ENCODE measurements around the gene GIGYF2. TPM values are rescaled to one million over a fixed set of nuclear protein-coding genes. Genes with fewer than 3 reads are reported as not detected.

Gene GIGYF2
- total and polyA plus RNA-seq, 5 donors from 2014 or later, result 15.2 to 75.6 (median 19.3) TPM

DNA sequence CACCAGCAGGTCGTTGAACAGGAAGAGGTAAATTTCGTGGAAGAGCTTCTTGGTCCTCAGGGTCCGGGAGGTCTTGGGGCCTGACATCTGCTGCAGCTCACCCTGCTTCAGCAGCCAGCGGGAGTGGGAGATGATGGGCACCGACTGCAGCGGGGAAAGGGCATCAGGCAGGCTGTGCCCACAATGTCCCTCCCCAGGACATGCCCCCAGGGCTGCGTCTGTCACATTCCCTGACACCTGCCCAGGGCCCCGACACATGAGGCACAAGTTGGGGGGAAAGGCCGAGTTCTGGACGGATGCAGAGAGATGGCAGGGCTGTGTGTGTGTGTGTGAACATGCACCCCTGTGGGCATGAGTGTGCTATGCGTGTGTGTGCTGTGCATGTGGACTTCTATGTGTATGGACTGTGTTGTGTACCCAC lies 186.9 kb downstream of the GIGYF2 start:
- no peak overlapping the region for H3K27ac ChIP-seq (ENCODE audit: insufficient read depth, low read length, poor library complexity, severe bottlenecking)
- no peak for ATAC-seq (ENCODE audit: low read depth in 2 of 2)
- no peak for DNase-seq
- no peak overlapping the region for H3K27ac Mint-ChIP-seq
- no peaks in the 10 kb centered on the region for H3K27me3 ChIP-seq (ENCODE audit: control insufficient read depth, insufficient read depth, low read length)
- no peak overlapping the region for H3K4me3 ChIP-seq (ENCODE audit: low read depth, low read length)
- H3K36me3 ChIP-seq (ENCODE audit: control insufficient read depth, insufficient read depth, low read length), result no peaks in the 10 kb centered on the region
- H3K9me3 ChIP-seq (ENCODE audit: control insufficient read depth in 2 of 2, low read length in 2 of 2), result no peaks in the 10 kb centered on the region
- H3K4me3 Mint-ChIP-seq, result no peak overlapping the region
- peaks cover 5% of the 10 kb centered on the region for H3K27me3 Mint-ChIP-seq
- no peaks in the 10 kb centered on the region for H3K36me3 Mint-ChIP-seq
- no peaks in the 10 kb centered on the region for H3K9me3 Mint-ChIP-seq
- no peaks in the 10 kb centered on the region for H3K4me1 Mint-ChIP-seq
- H3K4me1 ChIP-seq (ENCODE audit: control insufficient read depth, insufficient read depth, low read length, poor library complexity, severe bottlenecking), result no peaks in the 10 kb centered on the region

DNA sequence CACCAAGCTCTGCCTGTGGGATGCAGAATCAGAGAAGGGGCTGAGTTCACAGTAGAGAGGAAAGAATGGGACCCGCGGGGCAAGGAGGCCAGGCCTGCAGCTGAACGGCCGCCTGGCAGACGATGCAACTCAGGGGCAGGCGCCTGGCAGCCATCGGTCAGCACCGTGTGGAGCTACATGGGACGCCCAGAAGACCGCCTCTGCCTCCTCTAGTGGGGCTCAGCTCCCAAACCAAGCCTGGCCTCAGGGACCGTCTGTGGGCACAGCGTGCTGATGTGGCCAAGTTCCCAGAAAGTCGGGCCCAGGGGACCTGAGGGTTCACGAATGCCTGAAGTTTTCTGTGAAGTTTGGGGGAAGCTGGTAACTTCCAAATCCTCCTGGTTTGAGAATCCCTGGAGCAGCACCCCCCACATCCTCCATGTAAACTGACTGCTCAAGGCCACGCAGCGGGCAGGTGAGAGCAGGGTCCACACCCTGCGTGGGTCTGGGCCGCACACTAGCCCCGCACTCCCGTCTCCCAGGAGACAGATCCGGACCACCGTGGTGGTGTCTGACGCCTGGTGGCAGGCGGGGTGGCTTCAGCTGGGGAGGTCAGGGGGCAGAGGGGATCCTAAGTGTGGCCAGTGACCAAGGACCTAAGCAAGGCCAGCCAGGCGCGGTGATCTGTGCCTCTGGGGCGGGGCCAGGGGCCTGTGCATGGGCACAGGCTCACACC lies 187.6 kb downstream of the GIGYF2 start:
- Mint-ChIP-seq H3K4me3 (no peak overlapping the region), H3K4me1 (no peaks in the 10 kb centered on the region), H3K27ac (no peak overlapping the region), H3K27me3 (peaks cover 5% of the 10 kb centered on the region), H3K36me3 (no peaks in the 10 kb centered on the region), H3K9me3 (no peaks in the 10 kb centered on the region)
- no peak for DNase-seq
- H3K27ac ChIP-seq (ENCODE audit: insufficient read depth, low read length, poor library complexity, severe bottlenecking), result no peak overlapping the region
- H3K4me1 ChIP-seq (ENCODE audit: control insufficient read depth, insufficient read depth, low read length, poor library complexity, severe bottlenecking), result no peaks in the 10 kb centered on the region
- H3K9me3 ChIP-seq (ENCODE audit: control insufficient read depth in 2 of 2, low read length in 2 of 2), result no peaks in the 10 kb centered on the region
- ATAC-seq (ENCODE audit: low read depth in 2 of 2), result no peak
- no peaks in the 10 kb centered on the region for H3K36me3 ChIP-seq (ENCODE audit: control insufficient read depth, insufficient read depth, low read length)
- no peak overlapping the region for H3K4me3 ChIP-seq (ENCODE audit: low read depth, low read length)
- H3K27me3 ChIP-seq (ENCODE audit: control insufficient read depth, insufficient read depth, low read length), result no peaks in the 10 kb centered on the region

DNA sequence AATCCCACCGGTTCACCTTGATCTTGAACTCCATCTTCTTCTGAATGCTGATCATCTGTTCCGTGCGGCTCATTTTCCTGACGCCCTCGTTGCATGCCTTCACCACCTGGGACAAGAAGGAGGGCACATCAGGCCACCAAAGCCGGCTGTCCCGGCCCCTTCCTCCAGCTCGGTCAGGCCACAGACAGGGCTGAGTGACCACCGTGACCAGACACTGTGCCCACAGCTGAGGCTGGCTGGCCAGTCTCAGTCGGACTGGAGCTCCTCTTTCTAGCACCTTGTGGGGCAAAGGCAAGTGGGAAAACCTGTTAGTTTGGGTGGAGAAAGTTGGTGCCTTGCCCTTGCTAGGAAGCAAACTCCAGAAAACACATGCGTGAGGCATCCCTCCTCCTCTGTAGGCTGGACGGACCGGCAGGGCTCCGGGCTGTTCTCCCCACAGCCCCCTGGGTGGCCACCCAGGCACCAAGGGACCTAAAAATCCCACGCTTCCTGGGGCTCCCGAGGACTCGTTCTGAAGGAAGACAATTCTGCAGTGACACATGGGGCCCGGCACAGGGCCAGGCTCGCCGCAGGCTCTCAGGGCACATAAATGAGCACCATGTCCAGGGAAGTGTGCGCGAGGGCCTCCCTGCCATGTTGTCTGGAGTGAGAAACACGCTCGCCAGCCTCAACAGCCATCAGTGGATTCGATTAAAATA lies 188.3 kb downstream of the GIGYF2 start:
- Mint-ChIP-seq H3K27ac (no peak overlapping the region), H3K27me3 (peaks cover 2% of the 10 kb centered on the region), H3K9me3 (no peaks in the 10 kb centered on the region), H3K4me3 (no peak overlapping the region), H3K36me3 (no peaks in the 10 kb centered on the region), H3K4me1 (no peaks in the 10 kb centered on the region)
- Histone ChIP-seq H3K36me3 (ENCODE audit: control insufficient read depth, insufficient read depth, low read length) (no peaks in the 10 kb centered on the region), H3K27ac (ENCODE audit: insufficient read depth, low read length, poor library complexity, severe bottlenecking) (no peak overlapping the region), H3K4me1 (ENCODE audit: control insufficient read depth, insufficient read depth, low read length, poor library complexity, severe bottlenecking) (no peaks in the 10 kb centered on the region), H3K27me3 (ENCODE audit: control insufficient read depth, insufficient read depth, low read length) (no peaks in the 10 kb centered on the region), H3K4me3 (ENCODE audit: low read depth, low read length) (no peak overlapping the region), H3K9me3 (ENCODE audit: control insufficient read depth in 2 of 2, low read length in 2 of 2) (no peaks in the 10 kb centered on the region)
- DNase-seq (no peak), ATAC-seq (ENCODE audit: low read depth in 2 of 2) (no peak)

DNA sequence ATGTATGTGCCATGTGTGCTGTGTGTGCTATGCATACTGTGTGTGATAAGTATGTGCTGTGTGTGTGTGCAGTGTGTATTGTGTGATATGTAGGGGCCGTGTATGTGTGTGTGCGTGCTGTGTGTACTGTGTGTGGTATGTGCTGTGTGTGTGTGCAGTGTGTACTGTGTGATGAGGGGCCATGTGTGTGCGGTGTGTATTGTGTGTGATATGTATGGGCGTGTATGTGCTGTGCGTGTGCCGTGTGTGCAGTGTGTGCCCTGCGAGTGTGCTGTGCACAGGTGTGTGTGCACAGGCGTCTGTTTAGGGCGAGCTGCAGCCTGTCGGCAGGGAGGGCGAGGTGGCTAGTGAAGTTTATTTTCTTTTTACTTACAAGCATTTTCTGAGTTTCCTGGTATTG lies 189.0 kb downstream of the GIGYF2 start:
- Mint-ChIP-seq H3K27me3 (no peaks in the 10 kb centered on the region), H3K4me3 (no peak overlapping the region), H3K9me3 (peaks cover 0 to 1% (median 0%) of the 10 kb centered on the region in 7 donors), H3K36me3 (no peaks in the 10 kb centered on the region), H3K4me1 (no peaks in the 10 kb centered on the region), H3K27ac (no peak overlapping the region)
- no peaks in the 10 kb centered on the region for H3K9me3 ChIP-seq (ENCODE audit: control insufficient read depth in 2 of 2, low read length in 2 of 2)
- DNase-seq (no peak), ATAC-seq (ENCODE audit: low read depth in 2 of 2) (no peak)
- H3K36me3 ChIP-seq (ENCODE audit: control insufficient read depth, insufficient read depth, low read length), result no peaks in the 10 kb centered on the region
- no peak overlapping the region for H3K27ac ChIP-seq (ENCODE audit: insufficient read depth, low read length, poor library complexity, severe bottlenecking)
- no peaks in the 10 kb centered on the region for H3K4me1 ChIP-seq (ENCODE audit: control insufficient read depth, insufficient read depth, low read length, poor library complexity, severe bottlenecking)
- no peak overlapping the region for H3K4me3 ChIP-seq (ENCODE audit: low read depth, low read length)
- H3K27me3 ChIP-seq (ENCODE audit: control insufficient read depth, insufficient read depth, low read length), result no peaks in the 10 kb centered on the region

DNA sequence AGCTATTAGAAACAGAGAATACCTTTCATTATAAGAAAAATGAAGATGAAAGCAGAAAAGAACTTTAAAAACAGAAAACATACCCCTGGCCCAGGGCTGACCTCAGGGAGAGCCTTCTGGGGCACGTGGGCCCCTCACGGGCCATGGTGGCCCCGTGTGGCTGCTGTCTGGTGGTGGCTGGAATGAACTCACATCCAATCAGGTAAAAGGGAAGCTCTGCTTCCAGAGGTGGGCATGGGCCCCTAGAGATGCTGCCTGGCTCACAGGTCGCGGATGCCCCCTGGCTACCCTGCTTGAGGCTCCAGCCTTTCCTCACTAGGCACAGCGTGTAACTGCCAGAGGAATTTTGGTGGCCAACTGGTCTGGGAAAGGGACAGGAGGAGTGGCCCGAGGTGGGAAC lies 189.5 kb downstream of the GIGYF2 start:
- no peak overlapping the region for H3K4me3 Mint-ChIP-seq
- no peaks in the 10 kb centered on the region for H3K36me3 ChIP-seq (ENCODE audit: control insufficient read depth, insufficient read depth, low read length)
- no peak for DNase-seq

DNA sequence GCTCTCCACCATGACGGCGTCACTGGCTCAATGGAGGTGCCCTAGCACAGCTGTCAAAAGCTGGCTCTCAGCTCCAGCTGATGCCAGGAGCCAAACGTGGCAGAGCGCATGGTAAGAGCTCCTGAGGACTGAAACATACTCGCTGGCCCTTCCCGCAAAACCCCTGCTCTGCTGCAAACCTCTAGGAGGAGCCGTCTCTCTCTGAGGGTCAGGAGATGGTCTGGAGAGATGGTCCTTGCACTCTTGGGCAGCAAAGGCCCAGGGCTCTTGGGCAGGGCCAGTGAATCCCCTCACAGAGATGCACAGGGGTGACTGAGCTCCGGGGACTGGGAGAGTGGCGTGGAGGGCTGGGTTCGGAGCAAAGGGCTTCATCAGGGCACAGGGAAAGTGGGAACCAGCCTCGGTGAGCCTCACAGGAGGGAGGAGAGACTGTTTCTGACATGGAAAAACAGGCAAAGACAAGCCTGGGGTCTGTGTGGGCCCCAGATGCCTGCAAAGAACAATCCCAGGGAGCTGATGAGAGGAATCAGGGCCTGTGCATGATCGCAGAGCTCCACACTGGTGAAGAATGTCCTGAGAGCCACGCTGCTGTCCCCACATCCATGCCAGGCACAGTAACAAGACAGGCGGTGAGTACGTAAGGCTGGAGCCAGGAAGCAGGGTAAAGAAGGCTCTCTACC lies 190.2 kb downstream of the GIGYF2 start:
- Mint-ChIP-seq H3K9me3 (peaks cover 0 to 1% (median 0%) of the 10 kb centered on the region in 7 donors), H3K4me3 (no peak overlapping the region), H3K4me1 (no peaks in the 10 kb centered on the region), H3K27ac (no peak overlapping the region), H3K36me3 (no peaks in the 10 kb centered on the region), H3K27me3 (no peaks in the 10 kb centered on the region)
- ATAC-seq (ENCODE audit: low read depth in 2 of 2), result no peak
- H3K27me3 ChIP-seq (ENCODE audit: control insufficient read depth, insufficient read depth, low read length), result no peaks in the 10 kb centered on the region
- no peak overlapping the region for H3K27ac ChIP-seq (ENCODE audit: insufficient read depth, low read length, poor library complexity, severe bottlenecking)
- H3K9me3 ChIP-seq (ENCODE audit: control insufficient read depth in 2 of 2, low read length in 2 of 2), result no peaks in the 10 kb centered on the region
- no peak overlapping the region for H3K4me3 ChIP-seq (ENCODE audit: low read depth, low read length)
- no peaks in the 10 kb centered on the region for H3K36me3 ChIP-seq (ENCODE audit: control insufficient read depth, insufficient read depth, low read length)
- DNase-seq, result no peak
- H3K4me1 ChIP-seq (ENCODE audit: control insufficient read depth, insufficient read depth, low read length, poor library complexity, severe bottlenecking), result no peaks in the 10 kb centered on the region

More for the DNA sequence above, 189.5 kb downstream of the GIGYF2 start:
- H3K27ac Mint-ChIP-seq, result peak overlapping the region in 1 of 3 donors; percentile 55
- Histone ChIP-seq H3K4me1 (ENCODE audit: control insufficient read depth, insufficient read depth, low read length, poor library complexity, severe bottlenecking) (no peaks in the 10 kb centered on the region), H3K9me3 (ENCODE audit: control insufficient read depth in 2 of 2, low read length in 2 of 2) (no peaks in the 10 kb centered on the region), H3K27me3 (ENCODE audit: control insufficient read depth, insufficient read depth, low read length) (no peaks in the 10 kb centered on the region), H3K27ac (ENCODE audit: insufficient read depth, low read length, poor library complexity, severe bottlenecking) (no peak overlapping the region), H3K4me3 (ENCODE audit: low read depth, low read length) (no peak overlapping the region)
- H3K9me3 Mint-ChIP-seq, result peaks cover 0 to 1% (median 0%) of the 10 kb centered on the region in 7 donors
- no peaks in the 10 kb centered on the region for H3K27me3 Mint-ChIP-seq
- H3K4me1 Mint-ChIP-seq, result no peaks in the 10 kb centered on the region
- no peak for ATAC-seq (ENCODE audit: low read depth in 2 of 2)
- no peaks in the 10 kb centered on the region for H3K36me3 Mint-ChIP-seq

DNA sequence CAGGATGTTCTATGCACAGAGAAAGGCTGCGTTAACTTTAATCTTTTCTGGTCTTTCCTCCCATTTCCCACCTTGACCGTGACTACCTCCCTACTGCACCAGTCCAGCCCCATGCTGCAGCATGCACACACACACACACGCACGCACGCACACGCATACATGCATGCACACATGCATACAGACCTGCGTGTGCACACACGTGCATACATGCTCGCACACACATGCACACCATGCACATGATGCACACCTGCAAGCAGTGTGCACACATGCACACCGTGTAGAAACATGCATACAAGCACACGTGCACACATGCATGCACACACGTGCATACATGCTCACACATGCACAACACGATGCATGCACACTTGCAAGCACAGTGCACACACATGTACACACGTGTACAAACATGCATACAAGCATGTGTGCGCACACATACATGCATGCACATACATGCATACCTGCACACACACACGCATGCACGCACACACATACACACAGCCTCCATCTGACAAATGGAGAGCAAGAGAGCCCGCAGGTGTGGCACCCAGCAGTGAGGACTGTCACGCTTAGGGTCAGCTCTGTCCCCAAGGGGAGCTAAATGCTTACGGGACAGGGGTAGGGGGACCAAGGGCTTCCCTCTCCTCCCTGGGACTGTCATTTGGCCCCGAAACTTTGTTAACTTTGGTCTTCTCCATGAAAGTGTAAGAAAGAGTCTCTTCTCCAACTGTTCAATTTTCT lies 191.1 kb downstream of the GIGYF2 start:
- ATAC-seq (ENCODE audit: low read depth in 2 of 2) (no peak), DNase-seq (no peak)
- no peaks in the 10 kb centered on the region for H3K9me3 ChIP-seq (ENCODE audit: control insufficient read depth in 2 of 2, low read length in 2 of 2)
- no peak overlapping the region for H3K4me3 ChIP-seq (ENCODE audit: low read depth, low read length)
- Mint-ChIP-seq H3K36me3 (no peaks in the 10 kb centered on the region), H3K4me3 (no peak overlapping the region), H3K9me3 (peaks cover 0 to 1% (median 0%) of the 10 kb centered on the region in 7 donors), H3K27ac (no peak overlapping the region), H3K4me1 (no peaks in the 10 kb centered on the region), H3K27me3 (no peaks in the 10 kb centered on the region)
- H3K4me1 ChIP-seq (ENCODE audit: control insufficient read depth, insufficient read depth, low read length, poor library complexity, severe bottlenecking), result no peaks in the 10 kb centered on the region
- no peak overlapping the region for H3K27ac ChIP-seq (ENCODE audit: insufficient read depth, low read length, poor library complexity, severe bottlenecking)
- no peaks in the 10 kb centered on the region for H3K27me3 ChIP-seq (ENCODE audit: control insufficient read depth, insufficient read depth, low read length)
- H3K36me3 ChIP-seq (ENCODE audit: control insufficient read depth, insufficient read depth, low read length), result no peaks in the 10 kb centered on the region
